Lower leg skin (tissue), 4 donors: ENCODE measurements around the gene MELTF. TPM values are rescaled to one million over a fixed set of nuclear protein-coding genes. Genes with fewer than 3 reads are reported as not detected.

Experiments
- DNase-seq, 2 donors: peaks; one replicate each; pipeline ENCODE4 v3.0.0-alpha.2; 2019; ENCODE audit warnings: low spot score in 2 of 2
- H3K4me3 ChIP-seq: fragments of 200-600 bp; sonication (generic); 2 replicates; pipeline ENCODE4 v1.5.1; 2017; ENCODE audit warnings: mild to moderate bottlenecking, low read depth; ENCODE audit not compliant: poor library complexity, severe bottlenecking
- POLR2A ChIP-seq, 2 donors: fragments of 450-650 bp; IDR thresholded peaks; one replicate each; pipeline ENCODE4 v1.6.1; 2016 to 2017; ENCODE audit warnings: antibody characterized with exemption in 2 of 2, mild to moderate bottlenecking in 1 of 2, moderate library complexity in 1 of 2
- whole genome bisulfite sequencing, 2 donors: methylation state at CpG; one replicate each; pipeline ENCODE4 v1.1.5; 2018; 5-methylcytosine and 5-hydroxymethylcytosine counted together
- intact Hi-C: fragments of 100-400 bp; cut with DNase I; formaldehyde crosslinking; loops from one replicate; pipeline ENCODE4 v1.15.0; 2023; ENCODE audit warnings: low total_unique reads
- total RNA-seq, 4 donors: library from RNA; depleted of rRNA; stranded (reverse); fragments of >200 nt; gene quantifications; one replicate each; pipeline ENCODE4 v1.1.0, GENCODE V29; 2016
- TF ChIP-seq, protein P1 (sequence below), 3 donors: fragments of 450-650 bp; IDR thresholded peaks; one replicate each; pipeline ENCODE4 v1.5.1; 2016; ENCODE audit warnings: antibody characterized with exemption in 3 of 3, mild to moderate bottlenecking in 3 of 3, moderate library complexity in 2 of 3

MELTF gene
- total RNA-seq, 4 donors from 2014 or later, result 6.4 to 57.2 (median 35.7) TPM

GRCh38 chr3:197019535-197019934 lies 10.1 kb downstream of the MELTF start:
- TF ChIP-seq, protein P1, sequence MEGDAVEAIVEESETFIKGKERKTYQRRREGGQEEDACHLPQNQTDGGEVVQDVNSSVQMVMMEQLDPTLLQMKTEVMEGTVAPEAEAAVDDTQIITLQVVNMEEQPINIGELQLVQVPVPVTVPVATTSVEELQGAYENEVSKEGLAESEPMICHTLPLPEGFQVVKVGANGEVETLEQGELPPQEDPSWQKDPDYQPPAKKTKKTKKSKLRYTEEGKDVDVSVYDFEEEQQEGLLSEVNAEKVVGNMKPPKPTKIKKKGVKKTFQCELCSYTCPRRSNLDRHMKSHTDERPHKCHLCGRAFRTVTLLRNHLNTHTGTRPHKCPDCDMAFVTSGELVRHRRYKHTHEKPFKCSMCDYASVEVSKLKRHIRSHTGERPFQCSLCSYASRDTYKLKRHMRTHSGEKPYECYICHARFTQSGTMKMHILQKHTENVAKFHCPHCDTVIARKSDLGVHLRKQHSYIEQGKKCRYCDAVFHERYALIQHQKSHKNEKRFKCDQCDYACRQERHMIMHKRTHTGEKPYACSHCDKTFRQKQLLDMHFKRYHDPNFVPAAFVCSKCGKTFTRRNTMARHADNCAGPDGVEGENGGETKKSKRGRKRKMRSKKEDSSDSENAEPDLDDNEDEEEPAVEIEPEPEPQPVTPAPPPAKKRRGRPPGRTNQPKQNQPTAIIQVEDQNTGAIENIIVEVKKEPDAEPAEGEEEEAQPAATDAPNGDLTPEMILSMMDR (IDR thresholded peaks at IDR 0.05), result no peak
- TF ChIP-seq POLR2A (IDR thresholded peaks at IDR 0.05), result no peak
- 82 to 84% methylated on average over 13 of the region's 13 CpGs for WGBS, 2 donors
- intact Hi-C loops, result no loop called here
- peak in 1 of 2 donors; percentile 23 for DNase-seq
- H3K4me3 ChIP-seq, result no peak overlapping the region

DNA sequence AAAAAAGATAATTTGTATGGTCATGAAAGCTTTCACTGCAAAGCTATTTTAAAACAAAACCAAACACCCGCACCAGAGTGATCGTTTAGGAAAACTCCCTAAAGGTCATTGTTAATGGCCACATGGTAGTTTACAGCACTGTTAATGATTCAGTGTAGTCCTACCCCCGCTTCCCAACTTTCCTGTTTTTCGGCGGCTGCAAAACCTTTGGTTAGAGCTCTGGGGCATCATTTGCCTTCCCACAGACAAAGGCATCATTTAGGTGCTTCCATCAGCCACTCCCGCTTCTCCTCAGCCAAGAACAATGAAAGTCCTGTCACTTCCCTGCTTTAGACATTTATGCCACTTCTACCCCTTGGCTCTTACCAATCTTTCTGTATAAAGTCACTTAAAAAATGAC lies 10.6 kb downstream of the MELTF start:
- DNase-seq, result no peak
- intact Hi-C loops, result no loop called here
- H3K4me3 ChIP-seq, result no peak overlapping the region
- TF ChIP-seq, protein P1 (IDR thresholded peaks at IDR 0.05), result no peak
- no peak for TF ChIP-seq POLR2A (IDR thresholded peaks at IDR 0.05)
- 46 to 47% methylated on average over 6 of the region's 6 CpGs for WGBS, 2 donors

- TF ChIP-seq, protein P1 (IDR thresholded peaks at IDR 0.05), result no peak
- TF ChIP-seq POLR2A (IDR thresholded peaks at IDR 0.05), result no peak
- DNase-seq, result no peak
- intact Hi-C loops, result no loop called here
- WGBS, 2 donors, result 96 to 97% methylated on average over 11 to 14 of the region's 18 CpGs
- no peak overlapping the region for H3K4me3 ChIP-seq
These were observed 12.6 kb downstream of the MELTF start for GRCh38 chr3:197017003-197017402.

- DNase-seq, result no peak
- 91 to 92% methylated on average over 28 of the region's 28 CpGs for WGBS, 2 donors
- TF ChIP-seq POLR2A (IDR thresholded peaks at IDR 0.05), result no peak
- TF ChIP-seq, protein P1 (IDR thresholded peaks at IDR 0.05), result no peak
- intact Hi-C loops, result no loop called here
- H3K4me3 ChIP-seq, result no peak overlapping the region
These were observed 13.6 kb downstream of the MELTF start for GRCh38 chr3:197015790-197016736.

DNA sequence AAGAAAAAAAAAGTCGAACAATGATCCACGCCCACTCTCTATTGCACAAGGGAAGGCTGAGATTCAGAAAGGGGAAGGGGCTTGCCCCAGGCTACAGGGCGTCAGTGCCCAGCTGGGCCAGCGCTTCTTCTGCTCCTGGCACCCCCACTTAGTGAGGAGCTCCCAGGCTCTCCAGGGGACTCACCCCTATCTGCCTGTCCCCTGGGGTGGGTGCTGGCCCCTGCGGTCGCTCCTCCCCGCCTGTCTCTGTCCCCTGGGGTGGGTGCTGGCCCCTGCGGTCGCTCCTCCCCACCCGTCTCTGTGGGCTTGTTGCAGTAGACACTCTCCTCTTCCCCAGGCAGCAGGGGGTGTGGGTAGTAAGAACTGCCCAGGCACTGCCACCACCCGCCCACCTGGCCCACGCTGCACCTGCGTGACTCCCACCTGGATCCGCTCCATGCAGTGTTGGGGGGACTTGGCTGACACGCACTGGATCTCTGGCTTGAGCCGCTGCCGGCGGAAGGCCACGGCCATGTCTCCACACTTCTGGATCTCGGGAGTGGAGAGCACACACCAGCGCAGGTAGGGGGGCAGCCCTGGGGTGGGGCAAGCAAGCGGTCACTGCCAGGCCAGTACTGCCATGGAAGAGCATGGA lies 14.6 kb downstream of the MELTF start:
- WGBS, 2 donors, result 90 to 93% methylated on average over 21 to 22 of the region's 22 CpGs
- DNase-seq, result no peak
- no peak overlapping the region for H3K4me3 ChIP-seq
- intact Hi-C loops, result no loop called here
- TF ChIP-seq, protein P1 (IDR thresholded peaks at IDR 0.05), result no peak
- no peak for TF ChIP-seq POLR2A (IDR thresholded peaks at IDR 0.05)
